Adrenal gland (tissue), 12 donors: ENCODE data around the gene LINC01488. TPM values are rescaled to one million over a fixed set of nuclear protein-coding genes. Genes with fewer than 3 reads are reported as not detected.

Experiments used
- DNase-seq, 7 donors: peaks; one replicate each; pipeline ENCODE4 v3.0.0-alpha.2; 2019 to 2020
- H3K27ac ChIP-seq, 5 donors: fragments of 200-600 bp; sonication (generic) in 4 of 5; 1 replicate in 3 of 5; 2 replicates in 2 of 5; pipeline versions ENCODE4 v1.5.1 to v1.8.0; 2016 to 2020; ENCODE audit warnings: mild to moderate bottlenecking in 1 of 5
- H3K27me3 ChIP-seq: fragments of 200-600 bp; 2 replicates; pipeline ENCODE4 v1.8.0; 2021
- H3K36me3 ChIP-seq, 2 donors: fragments of 200-600 bp; replicated peaks in 1 of 2; 1 replicate in 1 of 2; 2 replicates in 1 of 2; pipeline versions ENCODE4 v1.5.1 to v1.8.0; 2018 to 2022
- H3K4me1 ChIP-seq, 2 donors: fragments of 200-600 bp; replicated peaks in 1 of 2; 1 replicate in 1 of 2; 2 replicates in 1 of 2; pipeline versions ENCODE4 v1.5.1 to v1.8.0; 2018 to 2021
- H3K4me3 ChIP-seq, 4 donors: fragments of 200-600 bp; sonication (generic) in 3 of 4; one replicate each; pipeline ENCODE4 v1.5.1; 2016 to 2018
- H3K9me3 ChIP-seq, 3 donors: fragments of 200-600 bp; sonication (generic) in 1 of 3; replicated peaks in 1 of 3; 1 replicate in 2 of 3; 2 replicates in 1 of 3; pipeline versions ENCODE4 v1.5.1 to v1.8.0; 2016 to 2021
- CTCF ChIP-seq, 6 experiments: fragments of 450-650 bp in 4 of 6; fragments of 200-600 bp in 2 of 6; sonication (generic) in 1 of 6; IDR thresholded peaks; 1 replicate in 5 of 6; 2 replicates in 1 of 6; pipeline versions ENCODE4 v1.5.1 to v1.8.0; 2016 to 2021; ENCODE audit warnings: antibody characterized with exemption in 6 of 6, mild to moderate bottlenecking in 2 of 6, moderate library complexity in 1 of 6
- POLR2A ChIP-seq, 2 donors: fragments of 450-650 bp; IDR thresholded peaks; one replicate each; pipeline ENCODE4 v1.6.1; 2017; ENCODE audit warnings: antibody characterized with exemption in 2 of 2, mild to moderate bottlenecking in 2 of 2, moderate library complexity in 1 of 2
- WGBS, 4 donors: extraction: QIAGEN DNeasy Blood & Tissue Kit in 2 of 4; methylation state at CpG; one replicate each; pipeline versions ENCODE4 v1.1.5 to v1.1.7; 2013 to 2017; 5-methylcytosine and 5-hydroxymethylcytosine counted together
- intact Hi-C, 2 donors: fragments of 100-400 bp; cut with DNase I; formaldehyde crosslinking; loops; one replicate each; pipeline versions ENCODE4 v1.14.1 to v1.15.0; 2022 to 2023
- polyA plus RNA-seq, 3 donors: library from polyadenylated mRNA; stranded (reverse); fragments of 200-250 nt in 2 of 3; fragments of 350-450 nt in 1 of 3; fragmentation: Illumina TruSeq in 1 of 3; extraction: RNeasy Lipid Tissue Mini Kit (QIAGEN cat#74804) in 1 of 3; gene quantifications; one replicate each; pipeline ENCODE4 v1.2.3, GENCODE V29; 2013 to 2014
- total RNA-seq, 9 donors: library from RNA; depleted of rRNA in 4 of 9; stranded (reverse); fragments of >200 nt in 4 of 9; fragments of 120-200 nt in 1 of 9; fragmentation: NEBNext Ultra II Directional in 1 of 9; extraction: Animal tissue kit (Norgen Biotek cat#: 25700) in 1 of 9; gene quantifications; one replicate each; pipeline versions ENCODE4 v1.1.0 to v1.2.4, GENCODE V29; 2013 to 2023
- donor health status: healthy with polysubstance abuse.
- donor health status: Bipolar disorder and iron deficiency.
- donor health status: DM: yes; HTN: yes; CAD: no.
- donor health status: DM: no; HTN: no; CAD: no.
- donor health status: DM: no; HTN: no; CAD: no.
- donor health status: DM: yes; HTN: yes; CAD: no.

Gene LINC01488
- total and polyA plus RNA-seq, 12 donors, result not detected

GRCh38 chr11:69437876-69438205 is 43.6 kb upstream of the LINC01488 start:
- Histone ChIP-seq H3K9me3 (no peaks in the 10 kb centered on the region), H3K4me1 (peaks cover 3 to 4% of the 10 kb centered on the region in 2 donors), H3K36me3 (no peaks in the 10 kb centered on the region), H3K27ac (no peak overlapping the region), H3K27me3 (no peaks in the 10 kb centered on the region), H3K4me3 (no peak overlapping the region)
- intact Hi-C loops, result no loop called here
- no peak for TF ChIP-seq CTCF (IDR thresholded peaks at IDR 0.05)
- no peak for TF ChIP-seq POLR2A (IDR thresholded peaks at IDR 0.05)
- no peak for DNase-seq
- WGBS, 4 donors, result 79 to 86% (median 83%) methylated on average over 6 to 9 of the region's 9 CpGs

DNA sequence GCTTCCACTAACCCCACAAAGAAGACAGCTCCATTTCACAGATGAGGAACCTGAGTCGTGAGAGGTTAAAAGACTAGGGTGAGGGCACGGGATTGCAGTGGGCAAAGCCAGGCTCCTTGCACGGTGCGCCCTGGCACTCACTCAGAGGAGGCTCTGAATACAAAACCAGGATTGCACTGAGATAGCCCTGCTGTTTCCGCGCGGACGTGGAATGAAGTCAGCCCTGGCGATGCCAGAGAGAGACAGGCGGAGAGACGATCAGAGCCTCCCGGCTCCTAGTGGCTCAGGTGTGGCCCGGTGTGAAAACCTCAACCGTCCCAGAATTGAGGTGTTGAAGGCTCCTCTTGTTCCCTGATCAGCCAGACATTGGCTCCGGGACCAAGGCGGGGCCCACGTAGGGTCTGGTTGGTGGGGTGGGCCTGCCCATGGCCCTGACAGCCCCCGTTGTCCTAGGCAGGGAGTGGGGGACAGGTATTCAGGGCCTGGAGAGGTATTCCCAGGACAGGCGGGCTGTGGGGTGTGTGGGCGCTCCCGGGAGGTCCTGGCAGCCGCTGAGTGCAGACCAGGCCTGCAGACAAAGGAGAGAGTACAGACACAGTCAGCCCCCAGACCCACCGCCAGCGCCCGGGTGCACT is 43.1 kb upstream of the LINC01488 start:
- H3K36me3 ChIP-seq, result no peaks in the 10 kb centered on the region
- H3K4me1 ChIP-seq, result peaks cover 6 to 8% of the 10 kb centered on the region in 2 donors
- H3K9me3 ChIP-seq, result no peaks in the 10 kb centered on the region
- TF ChIP-seq CTCF (IDR thresholded peaks at IDR 0.05) (no peak), POLR2A (IDR thresholded peaks at IDR 0.05) (no peak)
- H3K4me3 ChIP-seq, result no peak overlapping the region
- intact Hi-C loops, result no loop called here
- no peaks in the 10 kb centered on the region for H3K27me3 ChIP-seq
- whole genome bisulfite sequencing, 4 donors, result 88 to 93% (median 90%) methylated on average over 18 to 25 of the region's 25 CpGs
- H3K27ac ChIP-seq, result no peak overlapping the region
- DNase-seq, result no peak

GRCh38 chr11:69439127-69439526 is 42.3 kb upstream of the LINC01488 start:
- H3K27me3 ChIP-seq, result no peaks in the 10 kb centered on the region
- peaks cover 12 to 15% of the 10 kb centered on the region in 2 donors for H3K4me1 ChIP-seq
- no peak for TF ChIP-seq CTCF (IDR thresholded peaks at IDR 0.05)
- TF ChIP-seq POLR2A (IDR thresholded peaks at IDR 0.05), result no peak
- no peak overlapping the region for H3K4me3 ChIP-seq
- intact Hi-C loops, result no loop called here
- no peak for DNase-seq
- no peak overlapping the region for H3K27ac ChIP-seq
- H3K9me3 ChIP-seq, result no peaks in the 10 kb centered on the region
- WGBS, 4 donors, result 85 to 95% (median 88%) methylated on average over 2 of the region's 2 CpGs
- no peaks in the 10 kb centered on the region for H3K36me3 ChIP-seq

GRCh38 chr11:69439651-69440464 is 41.6 kb upstream of the LINC01488 start:
- WGBS, 4 donors, result 94 to 97% (median 96%) methylated on average over 12 to 13 of the region's 13 CpGs
- DNase-seq, result no peak
- Histone ChIP-seq H3K4me1 (peaks cover 15 to 19% of the 10 kb centered on the region in 2 donors), H3K27me3 (no peaks in the 10 kb centered on the region), H3K36me3 (no peaks in the 10 kb centered on the region), H3K4me3 (no peak overlapping the region), H3K9me3 (no peaks in the 10 kb centered on the region), H3K27ac (no peak overlapping the region)
- TF ChIP-seq POLR2A (IDR thresholded peaks at IDR 0.05) (no peak), CTCF (IDR thresholded peaks at IDR 0.05) (no peak)
- intact Hi-C loops, result loop anchor here in 1 of 2 donors (10.0 kb wide), 1 partner anchor 145 kb away; the partner anchor contains the start of gene MYEOV
